GM19351 (cell line): Measurements from ENCODE around the gene NCMAP.

Experiments
- ATAC-seq: cut with Tn5 transposase; IDR thresholded peaks from one replicate; pipeline ENCODE4 v1.9.1; 2021; ENCODE audit warnings: mild to moderate bottlenecking, moderate library complexity; ENCODE audit not compliant: unreplicated experiment

NCMAP gene

GRCh38 chr1:24621121-24621520 is 65.2 kb downstream of the NCMAP start:
- ATAC-seq: no peak

DNA sequence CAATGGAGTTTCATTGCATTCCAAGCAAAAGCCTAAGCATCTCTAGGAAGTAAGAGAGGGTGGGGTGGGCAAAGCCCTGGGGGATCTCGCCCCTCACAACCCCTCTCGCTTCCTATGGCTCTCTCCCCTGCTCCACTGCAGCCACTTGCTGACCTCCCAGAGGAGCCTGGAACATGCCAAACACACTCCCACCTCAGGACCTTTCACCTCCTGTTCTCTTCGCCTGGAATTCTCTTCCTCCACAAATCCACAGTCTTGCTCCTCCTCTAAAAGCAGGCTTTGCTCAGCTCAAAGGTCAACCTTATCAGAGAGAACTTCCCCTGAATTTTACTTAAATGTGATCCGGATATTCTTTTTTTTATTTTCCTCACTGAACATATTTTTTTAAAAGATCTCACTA is 66.3 kb downstream of the NCMAP start:
- ATAC-seq: no peak

DNA sequence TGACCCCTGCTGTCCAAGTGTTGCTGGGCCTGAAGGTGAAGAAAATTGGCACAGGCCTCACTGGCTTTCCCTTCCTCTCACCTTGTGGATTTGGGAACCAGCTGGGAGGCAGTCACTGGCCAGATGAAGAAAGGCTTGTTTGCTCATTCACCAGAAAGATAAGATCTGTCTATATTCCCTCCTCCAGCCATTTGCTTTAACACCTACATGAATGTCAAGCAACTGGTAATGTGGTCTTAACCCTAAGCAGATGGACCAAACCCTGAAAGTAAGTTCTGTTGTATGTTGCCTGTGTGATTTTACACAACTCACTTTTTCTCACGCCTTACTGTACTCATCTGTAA is 76.9 kb downstream of the NCMAP start:
- no peak for ATAC-seq

DNA sequence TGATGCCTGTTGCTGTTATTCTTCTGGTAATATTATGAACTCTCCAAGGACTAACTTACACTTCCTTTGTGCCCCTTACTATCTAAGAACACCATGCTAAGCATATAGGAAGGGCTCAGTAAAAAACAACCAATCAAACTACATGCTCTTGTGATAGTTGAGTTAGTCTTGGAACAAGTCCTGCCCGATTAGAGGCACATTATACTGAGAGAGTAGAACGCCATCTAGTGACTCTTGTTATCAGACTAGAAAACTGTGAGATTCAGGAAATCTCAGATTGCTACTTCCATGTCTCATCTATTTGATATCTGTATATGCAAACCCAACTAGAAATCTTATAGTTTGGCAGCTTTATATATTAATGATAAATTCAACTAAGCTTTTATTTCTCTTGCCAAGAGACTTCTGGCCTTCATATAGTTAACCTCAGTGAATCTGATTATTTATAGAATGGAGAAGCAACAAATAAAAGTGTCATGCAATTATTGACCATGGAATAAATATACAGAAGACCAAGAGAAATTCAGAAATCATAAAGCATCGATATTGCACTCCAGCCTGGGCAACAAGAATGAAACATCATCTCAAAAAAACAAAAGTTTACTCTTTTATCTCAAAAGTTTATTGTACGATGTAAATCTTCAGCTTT is 79.4 kb downstream of the NCMAP start:
- no peak for ATAC-seq

DNA sequence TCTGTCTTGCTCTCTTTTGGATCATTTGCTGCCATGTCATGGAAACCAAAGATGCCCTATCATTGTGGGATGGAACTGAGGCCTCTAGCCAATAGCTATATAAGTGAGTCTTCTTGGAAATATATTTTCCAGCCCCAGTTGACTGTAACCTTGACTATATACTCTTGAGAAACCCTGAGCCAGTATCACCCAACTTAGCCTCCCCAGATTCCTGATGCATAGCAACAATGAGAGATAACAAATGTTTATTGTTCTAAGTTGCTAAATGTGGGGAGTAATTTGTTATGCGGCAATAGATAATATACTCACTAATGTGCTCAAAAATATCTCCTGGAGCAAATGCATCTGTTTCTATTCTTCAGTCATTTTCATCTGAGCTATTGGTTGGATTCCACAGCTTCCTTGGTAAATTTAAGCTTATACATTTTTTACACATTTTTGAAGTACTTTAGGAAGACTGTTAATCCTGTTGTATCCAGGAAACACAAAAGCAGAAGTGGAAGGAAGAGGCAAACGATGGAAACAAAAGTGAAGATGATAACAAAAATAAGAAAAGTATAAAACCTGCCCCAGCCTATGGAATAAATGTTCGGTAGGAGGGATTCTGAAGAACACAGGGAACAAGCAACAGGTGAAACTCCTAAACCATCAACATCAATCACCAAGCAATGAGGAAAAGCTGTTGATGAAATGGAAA is 80.9 kb downstream of the NCMAP start:
- ATAC-seq: no peak

DNA sequence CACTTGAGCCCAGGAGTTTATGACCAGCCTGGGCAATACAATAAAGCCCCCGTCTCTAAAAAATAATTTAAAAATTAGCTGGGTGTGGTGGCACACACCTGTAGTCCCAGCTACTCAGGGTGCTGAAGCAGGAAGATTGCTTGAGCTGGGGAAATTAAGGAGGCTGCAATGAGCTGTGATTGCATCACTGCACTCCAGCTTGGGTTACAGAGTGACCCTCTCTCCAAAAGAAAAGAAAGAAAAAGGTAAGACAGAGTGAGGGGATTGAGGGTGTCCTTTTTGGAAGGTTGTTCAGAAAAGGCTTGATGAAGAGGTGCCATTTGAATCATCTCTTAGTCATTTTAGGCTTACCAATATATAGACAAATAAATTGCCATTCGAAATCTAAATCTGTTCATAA is 83.2 kb downstream of the NCMAP start:
- no peak for ATAC-seq

DNA sequence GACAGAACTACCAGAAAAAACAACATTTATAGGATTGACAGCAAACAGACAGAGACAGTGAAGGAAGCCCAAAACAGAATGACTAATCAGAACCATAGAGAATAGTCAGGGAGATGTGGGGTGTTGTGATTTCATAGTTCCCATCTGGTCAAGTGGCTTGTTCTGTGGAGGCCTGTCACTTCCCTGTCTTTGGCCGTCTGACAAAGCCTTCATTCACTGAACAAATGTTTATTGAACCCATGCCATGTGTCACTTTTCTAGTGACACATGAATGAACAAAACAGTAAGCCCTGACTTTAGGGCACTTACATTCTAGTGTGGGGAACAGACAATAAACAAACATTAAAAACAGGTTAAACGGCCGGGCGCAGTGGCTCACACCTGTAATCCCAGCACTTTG is 84.0 kb downstream of the NCMAP start:
- no peak for ATAC-seq

DNA sequence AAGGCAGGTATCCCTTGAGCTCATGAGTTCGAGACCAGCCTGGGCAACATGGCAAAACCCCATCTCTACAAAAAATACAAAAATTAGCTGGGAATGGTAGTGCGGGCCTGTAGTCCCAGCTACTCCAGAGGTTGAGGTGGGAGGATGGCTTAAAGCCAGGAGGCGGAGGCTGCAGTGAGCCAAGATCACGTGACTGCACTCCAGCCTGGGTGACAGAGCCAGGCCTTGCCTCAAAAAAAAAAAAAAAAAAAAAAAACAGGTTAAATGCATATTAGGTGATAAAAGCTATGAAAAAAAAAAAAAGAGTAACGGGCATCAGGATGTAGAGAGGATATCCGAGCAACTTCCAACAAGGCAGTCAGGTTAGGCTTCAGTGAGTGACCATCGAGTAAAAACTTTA is 84.4 kb downstream of the NCMAP start:
- no peak for ATAC-seq

DNA sequence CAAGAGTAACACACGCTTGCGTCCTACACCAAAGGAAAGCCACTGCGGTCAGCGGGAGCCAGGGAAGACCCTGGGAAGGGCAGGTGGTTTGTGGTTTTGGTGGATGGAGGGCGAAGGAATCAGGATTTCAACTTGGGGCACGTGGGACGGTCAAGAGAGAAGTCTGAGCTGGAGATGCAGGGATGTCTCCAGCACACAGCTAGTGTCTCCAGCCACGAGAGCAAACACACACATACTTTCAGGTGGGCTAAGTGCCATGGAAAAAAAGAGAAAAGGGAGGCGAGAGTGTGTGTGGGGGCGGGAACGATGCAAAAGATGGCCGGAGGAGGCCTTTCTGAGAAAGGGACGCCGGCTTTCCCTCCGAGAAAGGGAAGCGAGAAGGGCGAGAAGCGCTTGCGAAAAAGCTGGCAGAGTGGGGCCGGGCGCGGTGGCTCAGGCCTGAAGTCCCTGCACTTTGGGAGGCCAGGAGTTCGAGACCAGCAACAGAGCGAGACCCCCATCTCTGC is 85.8 kb downstream of the NCMAP start:
- no peak for ATAC-seq

DNA sequence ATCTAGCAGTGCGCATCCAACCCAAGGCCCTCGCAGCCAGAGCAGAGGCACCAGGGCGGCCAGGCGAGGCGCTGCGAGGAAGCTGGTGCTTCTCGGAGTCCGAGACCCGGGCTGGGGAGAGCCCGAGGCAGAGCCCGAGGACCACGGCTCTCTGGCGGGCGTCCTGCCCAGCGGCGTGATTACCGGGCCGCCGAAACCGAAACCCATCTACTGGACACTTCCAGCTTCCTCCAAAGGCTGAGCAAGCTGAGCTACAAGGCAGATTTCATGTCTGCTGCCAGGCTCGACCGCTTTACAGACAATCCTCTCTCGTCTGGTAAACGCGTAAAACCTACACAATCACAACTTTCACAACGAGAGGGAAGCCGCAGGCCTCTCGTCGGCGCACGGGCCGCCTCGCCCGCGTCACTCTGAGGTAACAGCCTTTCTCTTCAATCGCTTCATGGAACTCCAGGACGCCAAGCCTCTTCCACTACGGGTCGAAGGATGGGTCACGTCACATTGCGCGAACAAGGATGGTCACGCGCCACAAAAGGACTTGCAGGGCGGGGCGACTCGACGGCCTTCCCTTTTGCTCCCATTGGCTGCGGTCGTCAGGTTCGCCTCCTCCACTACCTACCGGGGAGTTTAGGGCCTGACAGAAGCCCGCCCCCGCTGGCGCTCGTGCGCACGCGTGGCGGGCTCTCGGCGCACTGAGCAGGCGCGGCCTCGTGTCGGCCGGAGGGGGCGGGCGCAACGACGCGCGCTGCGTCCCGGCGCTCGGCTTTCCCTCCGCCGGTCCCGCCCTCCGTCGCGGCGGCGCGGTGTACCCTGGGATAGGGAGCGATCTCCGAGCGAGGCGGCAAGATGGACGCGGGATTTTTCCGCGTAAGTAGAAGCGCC is 86.8 kb downstream of the NCMAP start, which contains the start of gene SRRM1:
TSS of gene SRRM1 (plus strand) at position 822 of the 882 bp plus-strand sequence. CDS start at position 847, 25 bp downstream.
- ATAC-seq: peak; percentile 85

DNA sequence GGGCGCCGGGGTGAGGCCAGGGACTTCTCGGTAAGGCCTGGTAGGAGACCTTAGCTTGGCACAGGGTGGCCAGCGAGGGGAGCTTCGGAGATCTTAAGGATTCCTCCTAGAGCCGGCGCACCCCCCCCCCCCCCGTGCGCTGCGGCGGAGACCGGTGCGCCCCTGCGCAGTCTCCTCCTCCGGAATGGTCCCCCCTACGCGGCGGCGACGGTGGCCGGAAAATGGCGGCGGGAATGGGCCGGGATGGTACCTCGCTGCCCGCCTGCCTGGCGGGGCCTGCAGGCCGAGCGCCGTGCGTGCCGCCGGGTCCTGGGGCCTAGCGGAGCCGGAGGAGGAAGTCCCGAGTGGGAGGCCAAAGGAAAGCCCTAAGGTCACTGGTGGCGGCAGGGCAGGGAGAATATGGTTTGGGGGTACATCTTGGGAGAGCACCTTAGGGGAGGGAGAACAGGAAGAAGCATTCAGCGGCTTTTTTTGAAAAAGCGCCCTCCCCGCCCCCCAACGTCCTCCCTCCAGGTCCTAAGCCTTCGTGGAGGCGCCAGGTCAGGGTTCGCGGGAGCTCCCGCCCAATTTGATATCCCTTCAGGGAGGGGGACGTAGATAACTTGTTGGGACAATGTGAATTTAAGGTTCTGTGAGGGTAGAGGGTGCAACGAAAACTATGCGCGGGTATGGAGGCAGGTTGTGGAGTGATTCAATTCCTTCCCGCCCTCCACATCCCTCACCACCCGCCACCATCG is 87.6 kb downstream of the NCMAP start:
- peak; percentile 11 for ATAC-seq

DNA sequence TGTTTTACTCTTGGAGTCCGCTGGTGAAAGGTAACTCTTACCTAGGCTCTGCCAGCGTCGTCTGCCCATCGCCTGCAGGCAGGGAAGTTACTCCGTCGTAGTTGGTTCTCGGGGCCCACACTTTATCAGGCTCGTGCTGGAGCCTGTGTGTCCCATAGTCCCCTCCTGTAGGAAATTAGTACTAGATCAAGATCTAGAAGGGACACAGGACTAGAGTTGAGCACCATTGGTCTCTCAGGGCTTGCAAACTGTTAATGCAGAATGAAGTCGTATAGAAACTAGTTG is 88.2 kb downstream of the NCMAP start:
- ATAC-seq: no peak

GRCh38 chr1:24648919-24649318 is 93.0 kb downstream of the NCMAP start:
- no peak for ATAC-seq

DNA sequence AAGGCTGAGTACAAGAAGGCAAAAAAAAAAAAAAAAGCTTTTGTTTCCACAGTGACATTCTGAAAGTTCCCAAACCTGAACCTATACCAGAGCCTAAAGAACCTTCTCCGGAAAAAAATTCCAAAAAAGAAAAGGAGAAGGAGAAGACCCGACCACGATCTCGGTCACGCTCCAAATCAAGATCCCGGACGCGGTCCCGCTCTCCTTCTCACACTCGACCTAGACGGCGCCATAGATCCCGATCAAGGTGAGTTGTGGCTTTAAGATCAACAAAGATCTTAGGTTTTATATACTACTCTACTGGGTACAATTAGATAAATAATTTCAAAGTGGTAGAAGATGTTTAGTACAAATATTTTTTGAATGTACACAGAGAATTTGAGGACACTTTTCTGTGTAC is 96.5 kb downstream of the NCMAP start:
- no peak for ATAC-seq

DNA sequence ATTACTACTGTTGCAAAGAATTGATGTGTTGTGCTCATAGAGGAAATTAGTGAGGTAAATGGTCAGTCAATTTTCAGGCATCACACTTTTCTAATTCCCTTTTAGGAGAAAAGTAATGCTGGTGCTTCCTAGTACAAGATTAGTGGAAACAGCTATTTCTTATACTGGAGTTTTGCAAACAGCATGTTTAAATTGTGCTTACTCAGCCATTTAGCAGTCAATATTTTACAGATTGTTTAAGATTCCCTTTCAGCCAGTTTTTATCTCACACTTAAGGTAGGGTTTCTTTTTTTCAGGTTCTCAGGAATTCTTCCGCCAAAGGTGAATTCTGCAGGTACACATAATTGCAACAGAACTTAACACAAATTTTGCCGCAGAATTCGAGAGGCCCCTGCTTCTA is 98.1 kb downstream of the NCMAP start:
- ATAC-seq: no peak

GRCh38 chr1:24656046-24656445 is 100.2 kb downstream of the NCMAP start:
- no peak for ATAC-seq

- ATAC-seq: no peak
Observed at GRCh38 chr1:24657781-24658180, 101.9 kb downstream of the NCMAP start.
